ENCODE data around the gene INKA1. TPM values are rescaled to one million over a fixed set of nuclear protein-coding genes. Genes with fewer than 3 reads are reported as not detected.

INKA1 gene
- total RNA-seq, 2 donors from 2014 or later, result 0.26 to 0.32 TPM

Other genes with a start within 250 kb of the INKA1 start
- gene BSN, start 248.8 kb upstream of the INKA1 start, total RNA-seq, result under 1 TPM; 0.13 to 0.22 TPM
- 100 to 1,000 TPM in 1 of 2 donors, 10 to 100 TPM in 1; 88.6 to 184 TPM for gene APEH, start 128.9 kb upstream of the INKA1 start, total RNA-seq
- gene MST1, start 113.8 kb upstream of the INKA1 start, total RNA-seq, result 10 to 100 TPM in 1 of 2 donors, 1 to 10 TPM in 1; 8.4 to 28.2 TPM
- gene RNF123, start 113.7 kb upstream of the INKA1 start, total RNA-seq, result 10 to 100 TPM; 22.8 to 44.5 TPM
- under 1 TPM in 1 of 2 donors, not detected in 1; 0.29 TPM for gene AMIGO3, start 83.6 kb upstream of the INKA1 start, total RNA-seq
- 10 to 100 TPM; 22.4 to 38.7 TPM for gene GMPPB, start 79.3 kb upstream of the INKA1 start, total RNA-seq
- 10 to 100 TPM; 26.3 to 37.2 TPM for gene IP6K1, start 16.7 kb upstream of the INKA1 start, total RNA-seq
- under 1 TPM in 1 of 2 donors, not detected in 1; 0.40 TPM for gene CDHR4, start 3.4 kb upstream of the INKA1 start, total RNA-seq
- 10 to 100 TPM; 68.6 to 94.2 TPM for gene UBA7, start 10.7 kb downstream of the INKA1 start, total RNA-seq
- gene TRAIP, start 53.3 kb downstream of the INKA1 start, total RNA-seq, result 10 to 100 TPM; 19.6 to 24.5 TPM
- under 1 TPM; 0.15 to 0.34 TPM for gene CAMKV, start 66.6 kb downstream of the INKA1 start, total RNA-seq
- gene MST1R, start 100.6 kb downstream of the INKA1 start, total RNA-seq, result under 1 TPM; 0.74 to 0.84 TPM
- gene MON1A, start 126.5 kb downstream of the INKA1 start, total RNA-seq, result 10 to 100 TPM in 1 of 2 donors, 1 to 10 TPM in 1; 4.6 to 15.8 TPM
- gene RBM6, start 136.9 kb downstream of the INKA1 start, total RNA-seq, result 10 to 100 TPM; 75.5 to 88.4 TPM